ENCODE measurements around the gene STK16.

STK16 gene

GRCh38 chr2:219245899-219246230, 586 bp downstream of the STK16 start:
- no peak for DNase-seq
- Histone ChIP-seq H3K9me3 (ENCODE audit: control insufficient read depth, low read length) (no peaks in the 10 kb centered on the region), H3K4me1 (ENCODE audit: control insufficient read depth, insufficient read depth, low read length, poor library complexity, severe bottlenecking) (peaks cover 58% of the 10 kb centered on the region), H3K4me3 (ENCODE audit: insufficient read depth, low read depth, low read length, poor library complexity, severe bottlenecking) (peak overlapping the region; percentile 93), H3K36me3 (ENCODE audit: control insufficient read depth, insufficient read depth, low read length) (peaks cover 12% of the 10 kb centered on the region), H3K27ac (ENCODE audit: insufficient read depth, low read length, poor library complexity, severe bottlenecking) (peak overlapping the region; percentile 95), H3K27me3 (replicated peaks; ENCODE audit: control insufficient read depth, insufficient read depth, low read length, poor library complexity, severe bottlenecking) (no peaks in the 10 kb centered on the region)

- Histone ChIP-seq H3K27ac (ENCODE audit: insufficient read depth, low read length, poor library complexity, severe bottlenecking) (peak overlapping the region; percentile 95), H3K36me3 (ENCODE audit: control insufficient read depth, insufficient read depth, low read length) (peaks cover 12% of the 10 kb centered on the region), H3K27me3 (replicated peaks; ENCODE audit: control insufficient read depth, insufficient read depth, low read length, poor library complexity, severe bottlenecking) (no peaks in the 10 kb centered on the region), H3K4me3 (ENCODE audit: insufficient read depth, low read depth, low read length, poor library complexity, severe bottlenecking) (no peak overlapping the region), H3K4me1 (ENCODE audit: control insufficient read depth, insufficient read depth, low read length, poor library complexity, severe bottlenecking) (peaks cover 64% of the 10 kb centered on the region), H3K9me3 (ENCODE audit: control insufficient read depth, low read length) (no peaks in the 10 kb centered on the region)
- no peak for DNase-seq
Observed at GRCh38 chr2:219246559-219246958, 1.3 kb downstream of the STK16 start.

- H3K27ac ChIP-seq (ENCODE audit: insufficient read depth, low read length, poor library complexity, severe bottlenecking) = peak overlapping the region; percentile 69
- peaks cover 12% of the 10 kb centered on the region for H3K36me3 ChIP-seq (ENCODE audit: control insufficient read depth, insufficient read depth, low read length)
- H3K4me1 ChIP-seq (ENCODE audit: control insufficient read depth, insufficient read depth, low read length, poor library complexity, severe bottlenecking) = peaks cover 75% of the 10 kb centered on the region
- DNase-seq = peak; percentile 51 to 63 (median 59)
- peak overlapping the region; percentile 37 for H3K4me3 ChIP-seq (ENCODE audit: insufficient read depth, low read depth, low read length, poor library complexity, severe bottlenecking)
- H3K9me3 ChIP-seq (ENCODE audit: control insufficient read depth, low read length) = no peaks in the 10 kb centered on the region
- H3K27me3 ChIP-seq (replicated peaks; ENCODE audit: control insufficient read depth, insufficient read depth, low read length, poor library complexity, severe bottlenecking) = no peaks in the 10 kb centered on the region
Observed at GRCh38 chr2:219247678-219248642, 2.7 kb downstream of the STK16 start.

- Histone ChIP-seq H3K4me3 (ENCODE audit: insufficient read depth, low read depth, low read length, poor library complexity, severe bottlenecking) (peak overlapping the region; percentile 43), H3K4me1 (ENCODE audit: control insufficient read depth, insufficient read depth, low read length, poor library complexity, severe bottlenecking) (peaks cover 75% of the 10 kb centered on the region), H3K9me3 (ENCODE audit: control insufficient read depth, low read length) (no peaks in the 10 kb centered on the region), H3K36me3 (ENCODE audit: control insufficient read depth, insufficient read depth, low read length) (peaks cover 12% of the 10 kb centered on the region), H3K27me3 (replicated peaks; ENCODE audit: control insufficient read depth, insufficient read depth, low read length, poor library complexity, severe bottlenecking) (no peaks in the 10 kb centered on the region), H3K27ac (ENCODE audit: insufficient read depth, low read length, poor library complexity, severe bottlenecking) (peak overlapping the region; percentile 69)
- DNase-seq = no peak
Observed at GRCh38 chr2:219248845-219249202, 3.5 kb downstream of the STK16 start.

GRCh38 chr2:219249203-219249980, 4.1 kb downstream of the STK16 start:
- Histone ChIP-seq H3K27ac (ENCODE audit: insufficient read depth, low read length, poor library complexity, severe bottlenecking) (peak overlapping the region; percentile 69), H3K27me3 (replicated peaks; ENCODE audit: control insufficient read depth, insufficient read depth, low read length, poor library complexity, severe bottlenecking) (no peaks in the 10 kb centered on the region), H3K4me3 (ENCODE audit: insufficient read depth, low read depth, low read length, poor library complexity, severe bottlenecking) (peak overlapping the region; percentile 43), H3K4me1 (ENCODE audit: control insufficient read depth, insufficient read depth, low read length, poor library complexity, severe bottlenecking) (peaks cover 75% of the 10 kb centered on the region), H3K36me3 (ENCODE audit: control insufficient read depth, insufficient read depth, low read length) (peaks cover 12% of the 10 kb centered on the region), H3K9me3 (ENCODE audit: control insufficient read depth, low read length) (no peaks in the 10 kb centered on the region)
- DNase-seq = peak in 1 of 3 donors; percentile 47

- DNase-seq = no peak
- H3K4me1 ChIP-seq (ENCODE audit: control insufficient read depth, insufficient read depth, low read length, poor library complexity, severe bottlenecking) = peaks cover 67% of the 10 kb centered on the region
- H3K27me3 ChIP-seq (replicated peaks; ENCODE audit: control insufficient read depth, insufficient read depth, low read length, poor library complexity, severe bottlenecking) = no peaks in the 10 kb centered on the region
- peak overlapping the region; percentile 43 for H3K4me3 ChIP-seq (ENCODE audit: insufficient read depth, low read depth, low read length, poor library complexity, severe bottlenecking)
- H3K27ac ChIP-seq (ENCODE audit: insufficient read depth, low read length, poor library complexity, severe bottlenecking) = peak overlapping the region; percentile 69
- H3K9me3 ChIP-seq (ENCODE audit: control insufficient read depth, low read length) = no peaks in the 10 kb centered on the region
- H3K36me3 ChIP-seq (ENCODE audit: control insufficient read depth, insufficient read depth, low read length) = peaks cover 12% of the 10 kb centered on the region
Observed at GRCh38 chr2:219250049-219250781, 4.9 kb downstream of the STK16 start.

GRCh38 chr2:219251656-219252055, 6.4 kb downstream of the STK16 start:
- Histone ChIP-seq H3K36me3 (ENCODE audit: control insufficient read depth, insufficient read depth, low read length) (peaks cover 12% of the 10 kb centered on the region), H3K27me3 (replicated peaks; ENCODE audit: control insufficient read depth, insufficient read depth, low read length, poor library complexity, severe bottlenecking) (no peaks in the 10 kb centered on the region), H3K27ac (ENCODE audit: insufficient read depth, low read length, poor library complexity, severe bottlenecking) (peak overlapping the region; percentile 94), H3K4me3 (ENCODE audit: insufficient read depth, low read depth, low read length, poor library complexity, severe bottlenecking) (peak overlapping the region; percentile 87), H3K4me1 (ENCODE audit: control insufficient read depth, insufficient read depth, low read length, poor library complexity, severe bottlenecking) (peaks cover 57% of the 10 kb centered on the region), H3K9me3 (ENCODE audit: control insufficient read depth, low read length) (no peaks in the 10 kb centered on the region)
- no peak for DNase-seq

- Histone ChIP-seq H3K27me3 (replicated peaks; ENCODE audit: control insufficient read depth, insufficient read depth, low read length, poor library complexity, severe bottlenecking) (no peaks in the 10 kb centered on the region), H3K4me1 (ENCODE audit: control insufficient read depth, insufficient read depth, low read length, poor library complexity, severe bottlenecking) (peaks cover 53% of the 10 kb centered on the region), H3K9me3 (ENCODE audit: control insufficient read depth, low read length) (no peaks in the 10 kb centered on the region), H3K4me3 (ENCODE audit: insufficient read depth, low read depth, low read length, poor library complexity, severe bottlenecking) (peak overlapping the region; percentile 87), H3K36me3 (ENCODE audit: control insufficient read depth, insufficient read depth, low read length) (peaks cover 12% of the 10 kb centered on the region), H3K27ac (ENCODE audit: insufficient read depth, low read length, poor library complexity, severe bottlenecking) (peak overlapping the region; percentile 94)
- peak in 1 of 3 donors; percentile 26 for DNase-seq
Observed at GRCh38 chr2:219252084-219252483, 6.8 kb downstream of the STK16 start.

GRCh38 chr2:219252570-219252899, 7.3 kb downstream of the STK16 start:
- no peak for DNase-seq
- Histone ChIP-seq H3K27ac (ENCODE audit: insufficient read depth, low read length, poor library complexity, severe bottlenecking) (peak overlapping the region; percentile 94), H3K4me1 (ENCODE audit: control insufficient read depth, insufficient read depth, low read length, poor library complexity, severe bottlenecking) (peaks cover 48% of the 10 kb centered on the region), H3K27me3 (replicated peaks; ENCODE audit: control insufficient read depth, insufficient read depth, low read length, poor library complexity, severe bottlenecking) (no peaks in the 10 kb centered on the region), H3K36me3 (ENCODE audit: control insufficient read depth, insufficient read depth, low read length) (peaks cover 12% of the 10 kb centered on the region), H3K9me3 (ENCODE audit: control insufficient read depth, low read length) (no peaks in the 10 kb centered on the region), H3K4me3 (ENCODE audit: insufficient read depth, low read depth, low read length, poor library complexity, severe bottlenecking) (peak overlapping the region; percentile 87)
